ENCODE results near the gene NTRK2. TPM values are rescaled to one million over a fixed set of nuclear protein-coding genes. Genes with fewer than 3 reads are reported as not detected.
A peak's percentile ranks its signal among the peaks of the same experiment; 100 is the strongest.

The NTRK2 gene
- polyA plus RNA-seq, 6 donors from 2014 or later = not detected

GRCh38 chr9:84718476-84718875, 48.9 kb downstream of the NTRK2 start:
- Mint-ChIP-seq H3K9me3 (peaks cover 2 to 7% (median 5%) of the 10 kb centered on the region in 7 donors), H3K4me3 (no peak overlapping the region), H3K4me1 (no peaks in the 10 kb centered on the region), H3K36me3 (peaks cover 0 to 4% of the 10 kb centered on the region in 2 donors), H3K27ac (no peak overlapping the region), H3K27me3 (peaks cover 8 to 16% (median 9%) of the 10 kb centered on the region in 3 donors)
- DNase-seq = no peak
- no peak for ATAC-seq (ENCODE audit: low read depth in 2 of 2)

- Mint-ChIP-seq H3K4me3 (no peak overlapping the region), H3K27me3 (peaks cover 0 to 6% (median 0%) of the 10 kb centered on the region in 3 donors), H3K9me3 (peaks cover 2 to 7% (median 4%) of the 10 kb centered on the region in 7 donors)
Measured at GRCh38 chr9:84722388-84722989, 53.0 kb downstream of the NTRK2 start.

GRCh38 chr9:84723426-84723825, 53.9 kb downstream of the NTRK2 start:
- Mint-ChIP-seq H3K4me1 (no peaks in the 10 kb centered on the region), H3K36me3 (peaks cover 0 to 4% of the 10 kb centered on the region in 2 donors), H3K27me3 (peaks cover 0 to 13% (median 0%) of the 10 kb centered on the region in 3 donors), H3K4me3 (no peak overlapping the region), H3K27ac (no peak overlapping the region), H3K9me3 (peaks cover 0 to 7% (median 4%) of the 10 kb centered on the region in 7 donors)
- DNase-seq = no peak
- ATAC-seq (ENCODE audit: low read depth in 2 of 2) = no peak

More at GRCh38 chr9:84722388-84722989, 53.0 kb downstream of the NTRK2 start:
- Mint-ChIP-seq H3K27ac (no peak overlapping the region), H3K4me1 (no peaks in the 10 kb centered on the region), H3K36me3 (peaks cover 0 to 4% of the 10 kb centered on the region in 2 donors)
- DNase-seq (no peak), ATAC-seq (ENCODE audit: low read depth in 2 of 2) (no peak)

- peaks cover 0 to 15% (median 0%) of the 10 kb centered on the region in 3 donors for H3K27me3 Mint-ChIP-seq
- no peak overlapping the region for H3K27ac Mint-ChIP-seq
Measured at GRCh38 chr9:84731696-84732095, 62.2 kb downstream of the NTRK2 start.

GRCh38 chr9:84736081-84736480, 66.6 kb downstream of the NTRK2 start:
- H3K9me3 Mint-ChIP-seq = peaks cover 0 to 2% (median 0%) of the 10 kb centered on the region in 7 donors
- ATAC-seq (ENCODE audit: low read depth in 2 of 2) (no peak), DNase-seq (no peak)
- H3K36me3 Mint-ChIP-seq = no peaks in the 10 kb centered on the region
- no peak overlapping the region for H3K27ac Mint-ChIP-seq
- no peaks in the 10 kb centered on the region for H3K4me1 Mint-ChIP-seq
- H3K4me3 Mint-ChIP-seq = no peak overlapping the region
- no peaks in the 10 kb centered on the region for H3K27me3 Mint-ChIP-seq

More at GRCh38 chr9:84731696-84732095, 62.2 kb downstream of the NTRK2 start:
- H3K4me1 Mint-ChIP-seq = no peaks in the 10 kb centered on the region
- no peak for ATAC-seq (ENCODE audit: low read depth in 2 of 2)
- H3K9me3 Mint-ChIP-seq = peaks cover 0 to 4% (median 0%) of the 10 kb centered on the region in 7 donors
- H3K4me3 Mint-ChIP-seq = no peak overlapping the region
- H3K36me3 Mint-ChIP-seq = no peaks in the 10 kb centered on the region
- DNase-seq = no peak

GRCh38 chr9:84736536-84736935, 67.0 kb downstream of the NTRK2 start:
- H3K4me1 Mint-ChIP-seq = no peaks in the 10 kb centered on the region
- H3K27ac Mint-ChIP-seq = no peak overlapping the region
- H3K36me3 Mint-ChIP-seq = no peaks in the 10 kb centered on the region
- no peak overlapping the region for H3K4me3 Mint-ChIP-seq
- DNase-seq (no peak), ATAC-seq (ENCODE audit: low read depth in 2 of 2) (no peak)
- H3K27me3 Mint-ChIP-seq = no peaks in the 10 kb centered on the region
- peaks cover 0 to 2% (median 0%) of the 10 kb centered on the region in 7 donors for H3K9me3 Mint-ChIP-seq

GRCh38 chr9:84738353-84738752, 68.8 kb downstream of the NTRK2 start:
- Mint-ChIP-seq H3K4me1 (no peaks in the 10 kb centered on the region), H3K9me3 (peaks cover 0 to 2% (median 0%) of the 10 kb centered on the region in 7 donors)

GRCh38 chr9:84742261-84742660, 72.7 kb downstream of the NTRK2 start:
- H3K27ac Mint-ChIP-seq = no peak overlapping the region
- no peaks in the 10 kb centered on the region for H3K27me3 Mint-ChIP-seq
- H3K36me3 Mint-ChIP-seq = no peaks in the 10 kb centered on the region
- ATAC-seq (ENCODE audit: low read depth in 2 of 2) (no peak), DNase-seq (no peak)
- no peaks in the 10 kb centered on the region for H3K9me3 Mint-ChIP-seq
- no peak overlapping the region for H3K4me3 Mint-ChIP-seq
- H3K4me1 Mint-ChIP-seq = no peaks in the 10 kb centered on the region

More at GRCh38 chr9:84738353-84738752, 68.8 kb downstream of the NTRK2 start:
- DNase-seq (no peak), ATAC-seq (ENCODE audit: low read depth in 2 of 2) (no peak)
- Mint-ChIP-seq H3K4me3 (no peak overlapping the region), H3K36me3 (no peaks in the 10 kb centered on the region), H3K27me3 (no peaks in the 10 kb centered on the region), H3K27ac (no peak overlapping the region)

- H3K4me3 Mint-ChIP-seq = no peak overlapping the region
- no peaks in the 10 kb centered on the region for H3K9me3 Mint-ChIP-seq
- no peaks in the 10 kb centered on the region for H3K27me3 Mint-ChIP-seq
- no peaks in the 10 kb centered on the region for H3K4me1 Mint-ChIP-seq
- DNase-seq (no peak), ATAC-seq (ENCODE audit: low read depth in 2 of 2) (no peak)
- H3K36me3 Mint-ChIP-seq = no peaks in the 10 kb centered on the region
- H3K27ac Mint-ChIP-seq = no peak overlapping the region
Measured at GRCh38 chr9:84744195-84744594, 74.7 kb downstream of the NTRK2 start.

GRCh38 chr9:84744726-84745125, 75.2 kb downstream of the NTRK2 start:
- ATAC-seq (ENCODE audit: low read depth in 2 of 2) (no peak), DNase-seq (no peak)
- Mint-ChIP-seq H3K36me3 (no peaks in the 10 kb centered on the region), H3K4me1 (no peaks in the 10 kb centered on the region), H3K9me3 (no peaks in the 10 kb centered on the region), H3K4me3 (no peak overlapping the region), H3K27ac (no peak overlapping the region), H3K27me3 (no peaks in the 10 kb centered on the region)

- Mint-ChIP-seq H3K4me1 (no peaks in the 10 kb centered on the region), H3K9me3 (peaks cover 0 to 2% (median 0%) of the 10 kb centered on the region in 7 donors), H3K4me3 (no peak overlapping the region), H3K36me3 (no peaks in the 10 kb centered on the region), H3K27me3 (peaks cover 0 to 6% (median 0%) of the 10 kb centered on the region in 3 donors), H3K27ac (no peak overlapping the region)
- DNase-seq (no peak), ATAC-seq (ENCODE audit: low read depth in 2 of 2) (peak in 1 of 2 donors; percentile 21)
Measured at GRCh38 chr9:84748112-84748511, 78.6 kb downstream of the NTRK2 start.

- H3K27ac Mint-ChIP-seq = no peak overlapping the region
- no peak overlapping the region for H3K4me3 Mint-ChIP-seq
- peaks cover 0 to 2% (median 0%) of the 10 kb centered on the region in 7 donors for H3K9me3 Mint-ChIP-seq
- H3K36me3 Mint-ChIP-seq = no peaks in the 10 kb centered on the region
- peaks cover 0 to 6% (median 0%) of the 10 kb centered on the region in 3 donors for H3K27me3 Mint-ChIP-seq
- ATAC-seq (ENCODE audit: low read depth in 2 of 2) (no peak), DNase-seq (no peak)
- H3K4me1 Mint-ChIP-seq = no peaks in the 10 kb centered on the region
Measured at GRCh38 chr9:84750152-84750865, 80.8 kb downstream of the NTRK2 start.

- ATAC-seq (ENCODE audit: low read depth in 2 of 2) (no peak), DNase-seq (no peak)
- Mint-ChIP-seq H3K27me3 (peaks cover 0 to 6% (median 0%) of the 10 kb centered on the region in 3 donors), H3K36me3 (no peaks in the 10 kb centered on the region), H3K4me3 (no peak overlapping the region), H3K9me3 (peaks cover 0 to 2% (median 0%) of the 10 kb centered on the region in 7 donors), H3K27ac (no peak overlapping the region), H3K4me1 (no peaks in the 10 kb centered on the region)
Measured at GRCh38 chr9:84751921-84752320, 82.4 kb downstream of the NTRK2 start.

- DNase-seq = no peak
- Mint-ChIP-seq H3K27ac (no peak overlapping the region), H3K36me3 (no peaks in the 10 kb centered on the region), H3K27me3 (peaks cover 0 to 6% (median 5%) of the 10 kb centered on the region in 3 donors), H3K4me1 (no peaks in the 10 kb centered on the region), H3K9me3 (peaks cover 0 to 2% (median 0%) of the 10 kb centered on the region in 7 donors), H3K4me3 (no peak overlapping the region)
- no peak for ATAC-seq (ENCODE audit: low read depth in 2 of 2)
Measured at GRCh38 chr9:84754461-84754860, 84.9 kb downstream of the NTRK2 start.
